Measurements from ENCODE around the gene LRRN4. TPM values are rescaled to one million over a fixed set of nuclear protein-coding genes. Genes with fewer than 3 reads are reported as not detected.
"Not testable (repeated sequence)": the region's sequence is repeated elsewhere in the genome, so short reads cannot be mapped to it uniquely, and the experiment has no call there.

LRRN4 gene
- polyA plus RNA-seq, 2 of the 4 experiments (the other 2 are of a cell fraction), result not detected

- ChIA-PET CTCF (interaction anchor here (1.2 kb wide), 1 partner anchor 41 kb away, joined by 3 read pairs; no protein-coding TSS in a partner anchor), POLR2A (no interaction called here)
- no peak overlapping the region for H3K4me2 ChIP-seq
- H3K27ac ChIP-seq, result no peak overlapping the region
- TF ChIP-seq PHF8 (IDR thresholded peaks at IDR 0.05; ENCODE audit: borderline replicate concordance, low read depth), result no peak
- no peak for TF ChIP-seq NR3C1 (IDR thresholded peaks at IDR 0.05)
- peak; percentile 49 for TF ChIP-seq MAFK (IDR thresholded peaks at IDR 0.05; ENCODE audit: partially characterized antibody)
- DNase-seq (ENCODE audit: low read depth in 1 of 2, low spot score in 1 of 2) (no peak), FAIRE-seq (no peak), ATAC-seq (no peak)
- H3K9me3 ChIP-seq, result no peaks in the 10 kb centered on the region
- WGBS (ENCODE audit: missing lambda C conversion rate), result 92% methylated on average over 1 of the region's 1 CpG
- no peak overlapping the region for H3K4me3 ChIP-seq
- no peaks in the 10 kb centered on the region for H3K4me1 ChIP-seq
Measured at GRCh38 chr20:6037082-6037481, 16.8 kb downstream of the LRRN4 start.

DNA sequence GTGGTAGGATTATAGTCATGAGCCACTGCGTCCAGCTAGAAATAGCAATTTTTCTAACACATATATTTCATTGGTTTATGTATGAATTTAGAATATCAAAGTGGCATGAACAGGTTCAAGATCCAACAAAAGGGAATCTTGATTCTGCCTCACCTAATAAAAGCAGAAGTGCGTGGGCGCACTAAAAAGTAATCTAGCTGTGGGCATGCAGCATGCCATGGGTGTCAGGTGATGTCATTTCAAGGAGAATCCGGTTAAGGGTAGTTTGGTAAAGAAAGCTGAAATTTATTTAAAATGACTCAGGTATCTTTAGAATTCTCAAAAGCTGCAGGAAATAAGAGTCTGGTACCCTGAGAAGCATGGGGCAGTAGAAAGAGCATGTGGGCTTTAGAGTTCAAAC lies 17.6 kb downstream of the LRRN4 start:
- Histone ChIP-seq H3K4me1 (no peaks in the 10 kb centered on the region), H3K4me3 (no peak overlapping the region), H3K9me3 (no peaks in the 10 kb centered on the region), H3K27ac (no peak overlapping the region), H3K4me2 (no peak overlapping the region)
- CTCF ChIA-PET, result interaction anchor here (1.2 kb wide), 1 partner anchor 42 kb away, joined by 3 read pairs; no protein-coding TSS in a partner anchor
- POLR2A ChIA-PET, result no interaction called here
- 94% methylated on average over 4 of the region's 4 CpGs for WGBS (ENCODE audit: missing lambda C conversion rate)
- ATAC-seq (no peak), FAIRE-seq (no peak), DNase-seq (ENCODE audit: low read depth in 1 of 2, low spot score in 1 of 2) (no peak)
- TF ChIP-seq EHMT2 (IDR thresholded peaks at IDR 0.05; ENCODE audit: low read depth), result no peak
- TF ChIP-seq TFCP2L1 (CRISPR knock-in tag; IDR thresholded peaks at IDR 0.05), result no peak
- no peak for TF ChIP-seq RFX5 (IDR thresholded peaks at IDR 0.05)
- TF ChIP-seq ZNF302 (CRISPR knock-in tag; IDR thresholded peaks at IDR 0.05), result no peak
- TF ChIP-seq TP53 (CRISPR knock-in tag; IDR thresholded peaks at IDR 0.05), result no peak
- TF ChIP-seq, protein P1, sequence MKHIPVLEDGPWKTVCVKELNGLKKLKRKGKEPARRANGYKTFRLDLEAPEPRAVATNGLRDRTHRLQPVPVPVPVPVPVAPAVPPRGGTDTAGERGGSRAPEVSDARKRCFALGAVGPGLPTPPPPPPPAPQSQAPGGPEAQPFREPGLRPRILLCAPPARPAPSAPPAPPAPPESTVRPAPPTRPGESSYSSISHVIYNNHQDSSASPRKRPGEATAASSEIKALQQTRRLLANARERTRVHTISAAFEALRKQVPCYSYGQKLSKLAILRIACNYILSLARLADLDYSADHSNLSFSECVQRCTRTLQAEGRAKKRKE (CRISPR knock-in tag; IDR thresholded peaks at IDR 0.05; ENCODE audit: low read depth), result no peak
- no peak for TF ChIP-seq MAX (IDR thresholded peaks at IDR 0.05)
- no peak for TF ChIP-seq HDAC2 (IDR thresholded peaks at IDR 0.05)

DNA sequence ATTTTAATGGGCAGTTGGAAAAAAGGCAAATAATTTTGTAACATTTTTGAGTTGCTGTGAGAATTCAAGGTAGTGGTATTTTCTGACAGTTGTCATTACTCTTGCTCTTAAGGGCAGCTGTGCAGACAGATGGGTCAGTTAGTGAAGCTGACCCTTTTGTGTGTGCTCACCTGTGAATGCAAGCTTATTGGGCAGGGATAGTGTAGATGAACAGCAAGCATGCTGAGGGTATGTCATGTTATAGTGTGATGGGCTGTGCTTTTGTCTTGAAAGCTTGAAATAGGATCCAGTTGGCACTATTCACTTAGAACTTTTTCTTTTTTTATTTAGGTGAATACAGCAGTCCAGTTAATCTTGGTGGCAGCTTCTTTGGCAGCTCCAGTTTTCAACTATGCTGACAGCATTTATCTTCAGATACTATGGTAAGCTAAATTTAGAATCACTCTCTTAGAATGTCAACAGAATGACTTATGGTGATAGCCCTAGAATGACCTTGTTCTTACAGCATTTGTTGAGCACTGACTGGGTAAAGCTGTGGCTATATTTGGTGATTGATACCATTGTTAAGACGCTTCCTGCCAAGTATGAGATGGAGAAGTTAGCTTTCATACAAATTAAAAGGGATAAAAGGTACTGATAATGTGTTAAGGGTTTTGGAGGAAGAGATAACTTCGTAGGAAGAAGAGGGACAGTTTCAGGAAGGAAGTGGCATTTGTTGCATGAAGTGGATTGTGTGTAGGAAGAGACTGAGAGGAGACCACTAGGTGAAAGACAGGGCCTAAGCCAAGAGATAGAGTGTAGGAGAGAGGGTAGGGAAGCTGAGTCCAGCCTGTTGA lies 19.5 kb downstream of the LRRN4 start:
- Histone ChIP-seq H3K9me3 (no peaks in the 10 kb centered on the region), H3K4me1 (peaks cover 4% of the 10 kb centered on the region), H3K27ac (no peak overlapping the region), H3K4me2 (no peak overlapping the region), H3K4me3 (no peak overlapping the region)
- no peak for TF ChIP-seq ZC3H11A (IDR thresholded peaks at IDR 0.05)
- no peak for TF ChIP-seq POLR2AphosphoS2 (conservative IDR thresholded peaks at IDR 0.05; ENCODE audit: low read length)
- no peak for TF ChIP-seq SMC3 (IDR thresholded peaks at IDR 0.05)
- no peak for TF ChIP-seq RCOR1 (IDR thresholded peaks at IDR 0.05; ENCODE audit: low read depth, low read length)
- no peak for TF ChIP-seq MAX (IDR thresholded peaks at IDR 0.05)
- DNase-seq (ENCODE audit: low read depth in 1 of 2, low spot score in 1 of 2) (no peak), ATAC-seq (no peak), FAIRE-seq (peak; percentile 23)
- 89% methylated on average over 2 of the region's 2 CpGs for WGBS (ENCODE audit: missing lambda C conversion rate)
- CTCF ChIA-PET, result interaction anchor here (0.6 to 1.5 kb wide), 8 partner anchors 8 to 1863 kb away, joined by 3 to 5 read pairs (median 4); no protein-coding TSS in a partner anchor
- POLR2A ChIA-PET, result interaction anchor here (0.9 kb wide), 1 partner anchor 17 kb away, joined by 3 read pairs; no protein-coding TSS in a partner anchor

- H3K27ac ChIP-seq; H3K4me3 ChIP-seq; H3K9me3 ChIP-seq; POLR2A ChIA-PET; DNase-seq (ENCODE audit: low read depth in 1 of 2, low spot score in 1 of 2); H3K4me2 ChIP-seq; CTCF ChIA-PET; ATAC-seq; FAIRE-seq: not testable (repeated sequence)
- WGBS (ENCODE audit: missing lambda C conversion rate), result 93% methylated on average over 8 of the region's 8 CpGs
- H3K4me1 ChIP-seq, result peaks cover 13% of the 10 kb centered on the region
Measured at GRCh38 chr20:6032907-6033306, 21.0 kb downstream of the LRRN4 start.

Data from A549 (cell line).